Spleen (tissue), 11 donors: Measurements from ENCODE around the gene TMEM92. TPM values are rescaled to one million over a fixed set of nuclear protein-coding genes. Genes with fewer than 3 reads are reported as not detected.

ENCODE experiments used
- DNase-seq: peaks from one replicate; pipeline ENCODE4 v3.0.0-alpha.2; 2020
- H3K27ac ChIP-seq, 8 donors: fragments of 200-600 bp; sonication (generic) in 7 of 8; 1 replicate in 4 of 8; 2 replicates in 4 of 8; pipeline versions ENCODE4 v1.5.0 to v1.8.0; 2016 to 2021; ENCODE audit warnings: inconsistent platforms in 4 of 8, mild to moderate bottlenecking in 4 of 8, moderate library complexity in 1 of 8
- H3K27me3 ChIP-seq, 7 donors: fragments of 200-600 bp; sonication (generic) in 6 of 7; replicated peaks in 1 of 7; 1 replicate in 4 of 7; 2 replicates in 3 of 7; pipeline versions ENCODE4 v1.5.0 to v1.8.0; 2016 to 2021; ENCODE audit warnings: inconsistent platforms in 3 of 7, mild to moderate bottlenecking in 1 of 7
- H3K36me3 ChIP-seq, 6 donors: fragments of 200-600 bp; sonication (generic) in 5 of 6; 1 replicate in 4 of 6; 2 replicates in 2 of 6; pipeline versions ENCODE4 v1.5.0 to v1.8.0; 2016 to 2021; ENCODE audit warnings: inconsistent platforms in 2 of 6
- H3K4me1 ChIP-seq, 6 donors: fragments of 200-600 bp; sonication (generic) in 5 of 6; 1 replicate in 3 of 6; 2 replicates in 3 of 6; pipeline versions ENCODE4 v1.5.0 to v1.8.0; 2016 to 2021; ENCODE audit warnings: inconsistent platforms in 3 of 6
- H3K4me3 ChIP-seq, 8 donors: fragments of 200-600 bp; sonication (generic) in 7 of 8; 1 replicate in 4 of 8; 2 replicates in 4 of 8; pipeline versions ENCODE4 v1.5.0 to v1.8.0; 2016 to 2021; ENCODE audit warnings: inconsistent platforms in 4 of 8, mild to moderate bottlenecking in 4 of 8, moderate library complexity in 2 of 8
- H3K9me3 ChIP-seq, 8 donors: fragments of 200-600 bp; sonication (generic) in 7 of 8; 1 replicate in 4 of 8; 2 replicates in 4 of 8; pipeline versions ENCODE4 v1.5.0 to v1.8.0; 2016 to 2021; ENCODE audit warnings: inconsistent platforms in 4 of 8
- POLR2A ChIP-seq, 3 donors: fragments of 450-650 bp; IDR thresholded peaks; one replicate each; pipeline ENCODE4 v1.5.1; 2017; ENCODE audit warnings: antibody characterized with exemption in 3 of 3, mild to moderate bottlenecking in 1 of 3
- POLR2AphosphoS5 ChIP-seq, 3 donors: sonication (generic); formaldehyde crosslinking; IDR thresholded peaks; one replicate each; pipeline ENCODE4 v1.5.1; 2017; ENCODE audit warnings: antibody characterized with exemption in 3 of 3
- WGBS, 5 donors: extraction: QIAGEN DNeasy Blood & Tissue Kit in 3 of 5; methylation state at CpG; one replicate each; pipeline versions ENCODE4 v1.1.5 to v1.1.7; 2013 to 2018; 5-methylcytosine and 5-hydroxymethylcytosine counted together
- intact Hi-C: fragments of 100-400 bp; cut with DNase I; formaldehyde crosslinking; loops from one replicate; pipeline ENCODE4 v1.15.0; 2023; ENCODE audit warnings: low total_unique reads
- polyA plus RNA-seq, 3 donors: library from polyadenylated mRNA; stranded (reverse); fragments of 200-250 nt; gene quantifications; one replicate each; pipeline ENCODE4 v1.2.1, GENCODE V29; 2013
- total RNA-seq, 7 donors: library from RNA; depleted of rRNA in 3 of 7; stranded (reverse); fragments of >200 nt in 3 of 7; fragmentation: NEBNext Ultra II Directional in 4 of 7; extraction: Animal tissue kit (Norgen Biotek cat#: 25700) in 4 of 7; gene quantifications; one replicate each; pipeline versions ENCODE4 v1.1.0 to v1.2.1, GENCODE V29; 2016 to 2021
- TF ChIP-seq, protein P1 (sequence below), 11 experiments: fragments of 200-600 bp in 7 of 11; fragments of 450-650 bp in 4 of 11; sonication (generic) in 4 of 11; IDR thresholded peaks in 8 of 11; conservative IDR thresholded peaks in 3 of 11; 1 replicate in 7 of 11; 2 replicates in 4 of 11; pipeline versions ENCODE4 v1.4.0 to v1.8.0; 2016 to 2021; ENCODE audit warnings: antibody characterized with exemption in 11 of 11, inconsistent platforms in 4 of 11, mild to moderate bottlenecking in 1 of 11
- donor health status: healthy with polysubstance abuse.
- donor health status: DM: no; HTN: no; CAD: no; lungs with moderate emphysema.
- donor health status: DM: no; HTN: no; CAD: no.
- donor health status: Bipolar disorder and iron deficiency.
- donor health status: healthy.
- donor health status: DM: no; HTN: no; CAD: no.
- donor health status: DM: yes; HTN: yes; CAD: no.

The TMEM92 gene
- total and polyA plus RNA-seq, 10 donors, result 0.06 to 0.49 (median 0.44) TPM; not detected in 7

DNA sequence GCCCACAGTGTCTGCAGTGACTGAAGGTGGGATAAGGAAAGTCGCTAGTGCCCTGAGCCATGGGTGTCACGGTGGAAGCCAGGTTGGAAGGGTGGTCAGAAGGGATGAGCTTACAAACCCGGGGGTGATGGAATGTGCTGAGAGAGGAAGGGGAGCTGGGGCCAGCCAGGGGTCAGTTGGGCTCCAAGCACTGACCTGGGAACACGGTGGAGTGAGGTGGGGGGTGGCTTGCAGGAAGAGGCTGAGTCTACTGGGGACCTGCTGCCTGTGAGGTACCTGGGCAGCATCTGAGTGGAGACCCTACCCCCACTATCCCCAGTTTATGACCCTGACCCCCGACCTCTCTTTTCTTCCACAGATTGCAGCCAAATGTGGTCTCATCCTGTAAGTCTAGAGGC is 3.1 kb downstream of the TMEM92 start:
- Histone ChIP-seq H3K27me3 (peaks cover 0 to 86% (median 25%) of the 10 kb centered on the region in 7 donors), H3K36me3 (no peaks in the 10 kb centered on the region), H3K4me3 (no peak overlapping the region), H3K27ac (no peak overlapping the region), H3K4me1 (peaks cover 0 to 69% (median 16%) of the 10 kb centered on the region in 6 donors), H3K9me3 (no peaks in the 10 kb centered on the region)
- intact Hi-C loops, result no loop called here
- TF ChIP-seq, protein P1, sequence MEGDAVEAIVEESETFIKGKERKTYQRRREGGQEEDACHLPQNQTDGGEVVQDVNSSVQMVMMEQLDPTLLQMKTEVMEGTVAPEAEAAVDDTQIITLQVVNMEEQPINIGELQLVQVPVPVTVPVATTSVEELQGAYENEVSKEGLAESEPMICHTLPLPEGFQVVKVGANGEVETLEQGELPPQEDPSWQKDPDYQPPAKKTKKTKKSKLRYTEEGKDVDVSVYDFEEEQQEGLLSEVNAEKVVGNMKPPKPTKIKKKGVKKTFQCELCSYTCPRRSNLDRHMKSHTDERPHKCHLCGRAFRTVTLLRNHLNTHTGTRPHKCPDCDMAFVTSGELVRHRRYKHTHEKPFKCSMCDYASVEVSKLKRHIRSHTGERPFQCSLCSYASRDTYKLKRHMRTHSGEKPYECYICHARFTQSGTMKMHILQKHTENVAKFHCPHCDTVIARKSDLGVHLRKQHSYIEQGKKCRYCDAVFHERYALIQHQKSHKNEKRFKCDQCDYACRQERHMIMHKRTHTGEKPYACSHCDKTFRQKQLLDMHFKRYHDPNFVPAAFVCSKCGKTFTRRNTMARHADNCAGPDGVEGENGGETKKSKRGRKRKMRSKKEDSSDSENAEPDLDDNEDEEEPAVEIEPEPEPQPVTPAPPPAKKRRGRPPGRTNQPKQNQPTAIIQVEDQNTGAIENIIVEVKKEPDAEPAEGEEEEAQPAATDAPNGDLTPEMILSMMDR (IDR thresholded peaks at IDR 0.05 in 8 of 11, conservative IDR thresholded peaks at IDR 0.05 in 3 of 11), result no peak
- TF ChIP-seq POLR2AphosphoS5 (IDR thresholded peaks at IDR 0.05) (no peak), POLR2A (IDR thresholded peaks at IDR 0.05) (no peak)
- WGBS, 5 donors, result 60 to 66% (median 65%) methylated on average over 5 of the region's 5 CpGs
- DNase-seq, result no peak

DNA sequence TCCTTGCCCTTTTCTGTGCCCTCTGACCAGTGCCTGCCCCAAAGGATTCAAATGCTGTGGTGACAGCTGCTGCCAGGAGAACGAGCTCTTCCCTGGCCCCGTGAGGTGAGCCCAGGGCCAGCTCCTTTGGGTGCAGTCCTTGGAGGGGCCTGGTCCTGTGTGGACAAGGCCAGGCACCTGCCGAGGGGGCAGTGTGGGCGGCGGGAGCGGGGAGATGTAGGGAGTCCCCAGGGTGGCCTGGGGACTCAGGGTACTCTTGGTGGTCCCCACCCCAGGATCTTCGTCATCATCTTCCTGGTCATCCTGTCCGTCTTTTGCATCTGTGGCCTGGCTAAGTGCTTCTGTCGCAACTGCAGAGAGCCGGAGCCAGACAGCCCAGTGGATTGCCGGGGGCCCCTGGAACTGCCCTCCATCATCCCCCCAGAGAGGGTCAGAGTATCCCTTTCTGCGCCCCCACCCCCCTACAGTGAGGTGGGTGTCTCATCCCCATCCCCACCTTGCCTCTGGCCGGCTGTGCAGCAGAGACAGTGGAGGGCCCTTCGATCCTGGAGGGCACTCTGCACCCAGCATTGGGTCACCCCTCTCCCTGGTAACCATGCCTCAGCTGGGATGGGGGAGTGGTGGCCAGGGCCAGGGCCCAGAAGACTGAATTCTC is 4.4 kb downstream of the TMEM92 start:
- peaks cover 0 to 67% (median 5%) of the 10 kb centered on the region in 6 donors for H3K4me1 ChIP-seq
- H3K27me3 ChIP-seq, result peaks cover 0 to 77% (median 18%) of the 10 kb centered on the region in 7 donors
- TF ChIP-seq, protein P1 (IDR thresholded peaks at IDR 0.05 in 8 of 11, conservative IDR thresholded peaks at IDR 0.05 in 3 of 11), result no peak
- TF ChIP-seq POLR2A (IDR thresholded peaks at IDR 0.05) (no peak), POLR2AphosphoS5 (IDR thresholded peaks at IDR 0.05) (no peak)
- no peak overlapping the region for H3K4me3 ChIP-seq
- no peak overlapping the region for H3K27ac ChIP-seq
- 81 to 95% (median 87%) methylated on average over 8 to 14 of the region's 14 CpGs for WGBS, 5 donors
- no peaks in the 10 kb centered on the region for H3K9me3 ChIP-seq
- no peak for DNase-seq
- intact Hi-C loops, result no loop called here
- no peaks in the 10 kb centered on the region for H3K36me3 ChIP-seq

DNA sequence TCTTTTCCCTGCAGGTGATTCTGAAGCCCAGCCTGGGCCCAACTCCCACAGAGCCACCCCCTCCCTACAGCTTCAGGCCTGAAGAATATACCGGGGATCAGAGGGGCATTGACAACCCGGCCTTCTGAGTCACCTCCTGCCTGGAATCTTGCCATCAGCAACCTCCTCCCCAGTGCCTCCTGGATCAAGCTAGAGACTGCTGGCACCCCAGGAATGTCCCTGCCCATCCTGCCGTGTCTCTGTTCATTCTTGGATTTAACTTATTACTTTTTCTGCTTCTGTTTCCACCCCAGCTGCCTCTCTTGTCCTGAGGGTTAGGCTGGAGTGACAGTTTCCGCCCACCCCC is 4.9 kb downstream of the TMEM92 start:
- H3K4me3 ChIP-seq, result no peak overlapping the region
- H3K4me1 ChIP-seq, result peaks cover 0 to 67% (median 2%) of the 10 kb centered on the region in 6 donors
- H3K27me3 ChIP-seq, result peaks cover 0 to 72% (median 13%) of the 10 kb centered on the region in 7 donors
- no peaks in the 10 kb centered on the region for H3K36me3 ChIP-seq
- no peak for DNase-seq
- intact Hi-C loops, result no loop called here
- WGBS, 5 donors, result 62 to 89% (median 73%) methylated on average over 4 of the region's 4 CpGs
- TF ChIP-seq, protein P1 (IDR thresholded peaks at IDR 0.05 in 8 of 11, conservative IDR thresholded peaks at IDR 0.05 in 3 of 11), result no peak
- no peak for TF ChIP-seq POLR2AphosphoS5 (IDR thresholded peaks at IDR 0.05)
- no peak for TF ChIP-seq POLR2A (IDR thresholded peaks at IDR 0.05)
- no peaks in the 10 kb centered on the region for H3K9me3 ChIP-seq
- no peak overlapping the region for H3K27ac ChIP-seq

DNA sequence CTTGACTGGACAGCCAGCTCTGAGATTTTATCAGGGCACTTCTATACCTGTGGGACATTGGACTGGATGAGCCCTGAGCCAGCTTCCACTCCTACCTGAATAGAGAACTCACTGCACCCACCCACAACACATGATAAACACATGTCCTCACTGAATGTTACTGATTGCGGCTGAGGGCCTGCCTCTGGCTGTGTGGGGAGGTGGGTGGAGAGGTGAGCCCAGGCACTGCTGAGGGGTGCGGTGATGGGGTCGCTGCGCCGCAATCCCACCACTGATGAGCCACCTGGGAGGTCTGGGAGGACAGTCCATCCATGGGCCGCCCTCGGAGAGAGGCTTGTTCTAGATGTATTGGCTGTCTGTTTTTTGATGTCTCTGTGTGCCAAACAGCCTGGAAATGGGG is 5.4 kb downstream of the TMEM92 start:
- H3K4me3 ChIP-seq, result no peak overlapping the region
- H3K36me3 ChIP-seq, result no peaks in the 10 kb centered on the region
- intact Hi-C loops, result no loop called here
- 83 to 99% (median 94%) methylated on average over 5 to 7 of the region's 7 CpGs for WGBS, 5 donors
- H3K27ac ChIP-seq, result peak overlapping the region in 1 of 8 donors; percentile 74
- H3K9me3 ChIP-seq, result no peaks in the 10 kb centered on the region
- no peak for TF ChIP-seq POLR2AphosphoS5 (IDR thresholded peaks at IDR 0.05)
- no peak for TF ChIP-seq POLR2A (IDR thresholded peaks at IDR 0.05)
- TF ChIP-seq, protein P1 (IDR thresholded peaks at IDR 0.05 in 8 of 11, conservative IDR thresholded peaks at IDR 0.05 in 3 of 11), result no peak
- H3K4me1 ChIP-seq, result peaks cover 0 to 65% (median 0%) of the 10 kb centered on the region in 6 donors
- no peak for DNase-seq
- peaks cover 0 to 67% (median 8%) of the 10 kb centered on the region in 7 donors for H3K27me3 ChIP-seq
